Mucosa of gallbladder (tissue), 1 donor: ENCODE results near the gene SH3RF3. TPM values are rescaled to one million over a fixed set of nuclear protein-coding genes. Genes with fewer than 3 reads are reported as not detected.

Source experiments
- DNase-seq: peaks from one replicate; pipeline ENCODE4 v3.0.0-alpha.2; 2020; ENCODE audit warnings: low spot score
- total RNA-seq: library from RNA; stranded (reverse); gene quantifications from one replicate; pipeline ENCODE4 v1.2.1, GENCODE V29; 2021
- donor health status: DM: no; HTN: no; CAD: no.

The SH3RF3 gene
- total RNA-seq, 1 donor from 2014 or later = 11.5 TPM

DNA sequence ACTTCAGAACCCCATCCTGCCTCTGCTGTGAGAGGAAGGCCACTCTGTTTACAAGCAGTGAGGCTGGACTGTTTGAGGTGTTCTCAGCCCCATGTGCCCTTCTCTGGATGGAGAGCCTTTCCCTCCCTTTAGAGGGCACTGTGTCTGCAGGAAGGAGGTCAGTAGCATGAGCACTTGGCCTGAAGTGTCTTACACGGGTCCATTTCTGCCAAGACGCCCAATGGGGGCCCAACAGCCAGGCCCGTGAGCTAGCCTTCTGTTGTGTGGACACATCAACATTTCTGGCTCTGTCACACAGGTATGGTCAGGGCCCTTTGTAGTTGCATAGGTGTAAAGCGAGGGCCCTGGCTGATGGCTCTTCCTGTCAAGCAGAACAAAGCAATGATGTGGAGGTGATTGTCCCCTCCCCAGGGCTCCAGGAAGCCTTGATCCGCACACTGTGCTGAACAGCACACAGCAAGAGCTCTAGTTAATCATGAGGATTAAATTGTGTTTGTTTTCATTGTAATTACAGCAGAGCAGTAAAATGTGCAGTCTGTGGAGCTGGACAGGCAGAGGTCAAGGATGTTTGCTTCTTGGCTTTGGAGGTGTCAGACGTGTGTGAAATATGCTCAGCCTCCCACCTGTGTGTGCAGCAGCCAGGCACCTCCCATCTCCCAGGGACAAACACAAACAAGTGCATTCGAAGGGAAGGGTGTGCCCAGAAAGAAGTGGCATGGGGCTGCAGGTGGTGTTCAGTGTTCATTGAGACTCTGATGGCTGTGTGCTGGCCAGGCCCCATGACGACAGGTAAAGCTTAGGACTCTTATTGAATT is 132.1 kb downstream of the SH3RF3 start:
- no peak for DNase-seq

DNA sequence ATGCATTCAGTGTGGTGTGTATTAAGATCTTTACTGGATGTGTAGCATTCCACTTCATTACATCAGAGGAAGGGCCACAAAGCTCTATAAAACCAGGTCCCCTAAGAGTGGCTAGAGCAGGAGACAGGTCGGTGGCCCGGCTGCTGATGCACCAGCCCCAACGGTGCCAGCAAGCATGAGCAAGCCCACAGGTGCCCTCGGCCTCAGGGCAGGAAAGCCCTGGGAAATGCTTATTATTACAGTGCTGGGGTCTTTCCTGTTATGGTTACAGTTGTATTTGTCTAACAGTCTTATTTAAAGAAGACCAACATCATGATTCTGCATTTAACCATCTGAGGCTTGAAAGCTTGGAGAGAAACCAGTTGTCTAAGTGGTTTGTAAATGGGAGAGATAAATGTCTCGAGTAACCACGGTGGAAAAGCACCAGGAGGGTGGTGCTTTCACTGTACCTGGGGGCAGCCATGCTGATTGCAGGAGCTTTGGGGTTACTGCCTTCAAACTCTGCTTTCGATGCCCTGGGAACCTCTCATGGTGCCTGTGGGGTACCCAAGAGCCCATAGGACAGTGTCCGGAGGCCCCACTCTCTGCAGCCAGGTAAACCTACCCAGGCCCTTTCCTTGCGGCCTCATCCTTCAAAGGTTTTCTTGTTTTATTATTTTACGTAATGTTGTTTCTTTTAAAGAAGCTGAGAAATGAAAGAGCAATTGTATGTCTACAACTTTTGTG is 133.1 kb downstream of the SH3RF3 start:
- no peak for DNase-seq

DNA sequence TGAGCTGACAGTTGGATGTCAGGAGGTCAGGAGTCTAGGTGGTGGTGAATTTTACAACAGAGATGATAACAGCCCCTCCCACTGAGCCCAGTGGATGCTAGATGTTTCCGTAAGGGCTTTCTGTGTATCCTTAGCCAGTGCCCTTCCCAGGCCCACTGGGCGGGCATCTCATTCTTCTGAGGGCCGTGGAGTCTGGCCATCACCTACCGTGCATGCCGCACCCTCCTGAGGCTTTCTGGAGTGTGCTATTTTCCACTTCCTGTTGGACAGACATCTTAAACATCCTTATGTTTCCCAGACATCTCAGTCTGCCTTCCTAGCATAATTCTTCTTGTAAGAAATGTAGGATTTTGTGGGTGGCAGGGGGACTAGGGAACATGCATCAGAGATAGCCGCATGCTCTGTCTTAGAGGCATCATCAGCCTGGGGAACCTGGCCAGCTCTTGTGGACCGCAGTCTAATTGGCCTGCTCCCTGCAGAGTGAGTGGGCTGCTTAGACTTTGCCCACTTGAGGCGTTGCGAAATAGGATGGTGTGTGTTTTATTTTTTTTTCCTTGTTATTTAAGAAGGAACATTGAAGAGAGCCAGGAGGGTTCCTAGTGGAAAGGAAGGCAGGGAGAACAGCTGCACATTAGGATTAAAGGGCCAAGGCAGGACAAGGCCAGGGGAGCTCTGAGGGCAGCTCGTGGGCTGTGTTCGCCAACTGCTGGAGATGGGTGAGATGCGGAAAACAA is 135.8 kb downstream of the SH3RF3 start:
- no peak for DNase-seq

DNA sequence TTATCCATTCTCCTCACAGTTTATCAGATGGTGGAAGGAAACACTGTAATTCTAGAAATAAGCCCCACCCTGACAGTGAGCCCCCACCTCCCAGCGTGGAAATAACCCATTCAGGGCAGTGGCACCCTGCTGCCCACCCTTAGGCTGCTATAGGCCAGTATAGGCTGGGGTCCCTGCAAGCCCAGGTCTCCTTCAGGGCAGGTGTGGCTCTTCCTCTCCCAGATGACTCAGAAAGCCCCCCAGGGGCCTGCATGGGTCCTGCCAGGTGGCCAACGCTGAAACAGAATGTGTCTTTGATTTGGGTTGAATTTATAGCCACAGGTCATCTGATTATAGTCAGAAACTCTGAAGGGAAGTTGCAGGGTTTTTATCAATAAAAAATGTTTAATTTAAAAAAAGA is 136.4 kb downstream of the SH3RF3 start:
- DNase-seq = no peak

DNA sequence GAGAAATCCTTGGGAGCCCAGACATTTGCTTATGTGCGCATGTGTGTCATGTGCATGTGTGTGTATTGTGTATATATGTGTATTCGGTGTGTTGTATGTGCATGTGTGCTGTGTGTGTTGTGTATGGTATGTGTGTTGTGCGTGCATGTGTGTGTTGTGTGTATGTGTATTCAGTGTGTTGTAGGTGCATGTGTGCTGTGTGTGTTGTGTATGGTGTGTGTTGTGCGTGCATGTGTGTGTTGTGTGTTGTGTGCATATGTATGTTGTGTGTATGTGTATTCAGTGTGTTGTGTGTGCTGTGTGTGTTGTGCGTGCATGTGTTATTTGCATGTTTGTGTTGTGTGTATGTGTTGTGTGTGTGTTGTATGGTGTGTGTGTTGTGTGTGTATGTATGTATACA is 136.9 kb downstream of the SH3RF3 start:
- no peak for DNase-seq

DNA sequence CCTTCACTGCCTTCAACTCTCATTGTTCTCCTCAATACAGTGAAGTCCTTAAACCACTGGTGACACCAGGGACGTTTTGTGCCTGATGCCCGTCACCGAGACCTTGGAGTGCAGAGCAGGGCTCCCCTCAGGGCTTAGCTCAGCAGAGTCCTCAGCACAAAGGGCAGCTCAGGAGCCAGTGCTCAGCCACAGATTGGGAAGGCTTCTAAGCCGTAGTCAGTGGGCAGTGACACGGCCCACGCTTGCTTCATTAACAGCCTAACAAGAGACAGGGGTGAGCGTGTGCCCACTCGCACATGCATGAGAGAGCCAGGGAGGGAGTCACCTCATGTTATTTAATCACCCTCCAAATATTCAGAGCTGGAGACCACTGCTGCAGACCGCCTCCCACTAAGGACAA is 137.5 kb downstream of the SH3RF3 start:
- DNase-seq = no peak

DNA sequence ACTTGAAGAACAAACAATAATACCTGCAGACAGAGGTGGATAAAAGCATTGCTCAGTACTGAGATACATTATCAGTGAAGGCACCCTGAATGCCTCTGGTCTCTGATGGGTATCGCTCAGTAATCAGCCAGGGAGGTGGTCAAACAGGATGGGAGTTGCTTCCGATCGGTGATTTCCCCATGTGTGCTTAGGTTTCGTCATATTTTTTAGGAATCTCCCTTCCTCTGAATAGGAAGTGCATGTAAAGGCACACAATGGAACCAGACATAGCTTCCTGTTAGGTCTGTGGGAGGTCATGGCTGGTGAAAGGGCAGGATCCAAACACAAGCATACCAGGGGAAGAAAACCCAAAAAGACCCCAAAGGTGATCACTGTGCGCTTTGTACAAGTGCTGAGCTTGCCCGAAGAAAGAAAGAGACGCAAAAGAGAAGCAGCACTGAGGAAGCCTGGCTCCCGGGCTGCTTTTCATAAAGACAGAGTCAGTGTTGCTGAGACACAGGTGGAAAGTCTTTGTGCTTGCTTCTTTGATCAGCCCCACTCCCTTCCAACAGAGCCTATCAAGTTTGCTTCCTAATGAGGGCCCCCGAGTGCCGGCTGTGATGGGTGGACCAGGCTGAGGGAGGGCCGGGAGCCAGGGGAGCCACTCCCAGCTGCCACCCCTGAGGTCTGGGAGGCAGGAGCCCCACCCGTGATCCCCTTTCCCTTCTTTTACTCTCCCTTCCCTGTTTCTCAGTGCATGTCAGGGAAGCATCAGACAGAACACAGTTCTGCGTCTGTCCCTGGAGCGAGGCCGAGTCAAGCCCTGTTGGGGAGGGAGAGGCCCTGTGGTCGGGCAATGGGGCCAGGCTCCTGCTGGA is 138.2 kb downstream of the SH3RF3 start:
- DNase-seq = no peak

DNA sequence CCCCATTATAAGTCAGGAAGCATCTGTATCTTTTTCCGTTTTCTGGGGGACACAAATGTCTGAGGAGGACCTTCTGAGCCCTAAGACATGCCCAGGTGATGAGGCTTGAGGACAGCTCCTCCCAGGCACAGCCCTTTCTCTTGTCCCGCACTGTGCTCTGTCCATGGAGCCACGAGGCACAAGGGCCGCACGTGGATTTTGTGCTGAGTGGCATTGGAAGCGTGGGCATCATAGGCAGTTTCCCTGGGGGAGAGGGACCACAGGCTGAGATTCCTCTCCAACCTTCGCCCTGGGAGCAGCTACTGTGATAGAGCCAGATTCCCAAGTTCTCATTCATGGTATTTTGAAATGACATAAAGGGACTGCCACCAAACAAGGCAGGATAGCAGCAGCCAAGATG is 139.9 kb downstream of the SH3RF3 start:
- no peak for DNase-seq

DNA sequence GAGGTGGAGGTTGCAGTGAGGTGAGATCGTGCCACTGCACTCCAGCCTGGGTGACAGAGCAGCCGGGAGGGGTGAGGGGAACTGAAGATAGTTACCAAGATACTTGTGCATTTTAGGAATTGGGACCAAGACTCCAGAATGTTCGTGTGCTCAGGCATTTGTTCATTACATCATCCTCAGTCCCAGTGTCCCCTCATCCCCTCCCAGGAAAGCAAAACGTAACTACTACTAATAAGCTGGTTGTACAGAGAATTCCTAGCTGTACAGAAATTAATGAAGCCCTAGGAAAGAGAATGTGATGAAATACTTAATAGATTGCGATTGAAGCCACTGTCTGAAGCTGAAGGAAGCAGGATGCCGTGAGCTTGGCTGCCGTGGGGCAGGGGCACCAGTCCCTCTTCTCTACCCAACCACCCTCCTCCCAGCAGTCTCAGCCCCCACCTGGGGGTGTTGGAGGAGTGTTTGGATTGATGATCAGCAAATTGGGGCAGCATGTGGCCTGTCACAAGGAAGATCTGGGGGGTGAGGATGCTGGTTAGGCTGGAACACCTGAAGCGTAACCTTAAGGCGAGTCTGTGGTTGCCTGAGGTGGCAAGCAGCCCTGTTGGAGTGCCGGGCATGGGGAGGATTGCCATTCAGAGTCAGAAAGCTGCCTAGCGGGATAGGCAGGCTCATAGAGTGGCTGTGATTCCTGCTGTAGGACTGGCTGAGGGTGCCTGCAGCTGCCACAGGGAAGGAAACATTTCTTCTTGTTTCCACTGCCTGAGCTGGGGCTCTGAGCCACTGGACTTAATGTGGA is 140.9 kb downstream of the SH3RF3 start:
- no peak for DNase-seq

DNA sequence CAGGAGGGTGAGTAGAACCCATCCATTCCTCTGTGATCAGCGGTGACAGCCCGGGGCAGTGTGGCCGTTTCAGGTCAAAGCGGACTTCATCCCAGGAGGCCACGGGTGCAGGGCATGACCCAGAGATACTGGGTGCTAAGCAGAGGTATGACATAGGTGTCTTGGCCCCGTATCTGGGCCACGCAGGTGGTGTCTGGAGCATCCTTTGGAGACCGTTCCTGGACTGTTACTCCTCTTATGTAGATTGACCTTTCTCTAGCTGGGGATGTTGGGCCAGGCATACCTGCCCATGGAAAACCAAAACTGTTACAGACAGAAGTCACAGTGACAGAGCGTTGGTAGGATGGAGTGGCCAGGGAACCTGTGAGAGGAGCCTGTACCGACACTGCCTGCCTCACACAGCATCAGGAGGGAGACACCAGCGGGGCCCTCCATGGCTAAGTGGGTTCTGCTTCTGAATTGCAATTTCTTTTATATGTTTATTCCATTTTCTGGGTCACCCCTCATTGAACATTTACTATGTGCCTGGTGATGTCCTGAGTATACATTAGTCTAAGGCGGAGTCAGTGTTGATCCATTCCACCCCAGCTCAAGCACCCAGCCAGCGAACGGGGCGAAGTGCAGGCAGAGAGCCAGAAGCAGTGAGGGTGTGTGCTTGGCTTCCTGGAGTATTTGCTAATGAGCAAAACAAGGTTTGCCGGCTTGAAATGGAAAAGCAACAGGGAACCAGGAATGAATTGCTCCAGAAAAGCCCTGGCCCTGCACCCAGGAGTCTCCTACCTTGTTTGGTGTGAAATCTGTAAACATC is 141.7 kb downstream of the SH3RF3 start:
- peak; percentile 53 for DNase-seq

DNA sequence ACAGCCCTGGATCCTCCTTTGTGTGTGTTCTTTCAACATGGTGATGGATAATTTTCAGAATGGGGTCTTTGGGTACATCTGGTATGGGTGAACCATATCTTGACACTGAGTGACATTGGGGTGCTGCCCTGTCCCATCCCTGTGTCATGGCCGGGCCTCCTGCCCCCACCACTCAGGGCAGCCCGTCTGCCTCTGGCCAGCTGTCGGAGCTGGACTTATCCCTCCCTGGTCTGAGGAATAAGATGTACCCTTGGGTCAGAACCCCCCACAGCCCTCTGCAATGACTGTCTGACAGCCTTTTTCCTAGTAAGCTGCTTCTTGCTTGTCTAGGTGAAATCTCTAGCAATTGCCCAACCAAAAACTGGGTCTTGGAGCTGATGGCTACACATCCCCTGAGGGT is 142.9 kb downstream of the SH3RF3 start:
- no peak for DNase-seq

DNA sequence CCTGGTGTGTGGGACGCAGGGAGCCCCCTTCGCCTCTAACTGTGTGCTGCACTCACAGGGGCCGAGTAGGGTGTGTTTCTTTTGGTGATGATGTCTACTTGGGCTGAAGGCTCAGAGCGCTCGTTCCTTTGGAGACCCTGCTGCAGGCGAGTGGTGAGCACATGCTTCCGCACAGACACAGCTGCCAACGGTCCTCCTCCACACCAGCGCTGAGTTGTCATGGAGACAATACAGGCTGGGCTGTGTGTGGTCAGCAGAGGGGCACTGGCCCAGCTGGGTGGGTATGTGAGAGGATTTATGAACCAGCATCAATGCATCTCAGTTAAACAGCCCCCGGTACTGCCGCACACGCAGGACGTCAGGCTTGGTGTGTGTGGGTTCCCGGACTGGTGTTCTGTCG is 143.5 kb downstream of the SH3RF3 start:
- no peak for DNase-seq

DNA sequence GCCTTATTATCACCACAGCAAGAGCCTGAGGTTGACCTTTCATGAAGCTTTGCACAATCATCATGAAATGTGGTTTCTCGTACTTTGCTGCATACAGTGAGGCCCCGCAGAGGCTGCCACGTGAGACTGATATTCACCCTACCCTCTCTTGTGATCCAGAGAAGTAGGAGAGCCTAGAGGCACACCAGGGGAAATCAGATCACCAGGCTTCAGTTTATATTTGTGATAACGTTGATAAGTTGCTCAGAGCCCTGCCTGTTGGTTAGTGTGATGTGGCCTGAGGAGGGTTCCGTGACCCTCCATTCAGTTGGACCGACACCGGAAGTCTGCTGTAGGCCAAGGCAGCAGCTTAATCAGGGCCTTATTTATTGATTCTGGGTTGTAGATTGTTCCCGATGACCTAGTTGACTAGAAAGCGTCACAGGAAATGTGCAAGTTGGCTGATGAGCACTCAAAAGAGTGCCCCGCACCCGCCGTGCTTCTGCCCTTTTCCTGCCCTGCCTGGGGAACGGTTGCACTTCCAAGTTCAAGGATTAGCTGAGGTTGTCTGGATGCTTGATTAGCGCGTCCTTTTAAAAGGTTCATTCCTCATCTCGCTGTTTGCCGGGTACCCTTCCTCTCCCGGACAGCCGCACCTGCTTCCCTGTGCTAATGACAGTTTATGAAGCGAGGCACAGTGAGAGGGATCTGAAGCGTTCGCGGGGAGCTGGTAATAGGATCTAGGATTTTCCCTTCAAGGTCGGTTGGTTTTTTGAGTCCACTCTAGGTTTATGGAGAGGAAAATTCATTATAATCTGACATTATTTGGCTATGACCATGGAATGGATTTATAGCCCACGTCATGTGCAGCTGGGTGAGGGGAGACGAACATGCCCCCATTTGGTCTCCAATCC is 146.4 kb downstream of the SH3RF3 start:
- DNase-seq = no peak

DNA sequence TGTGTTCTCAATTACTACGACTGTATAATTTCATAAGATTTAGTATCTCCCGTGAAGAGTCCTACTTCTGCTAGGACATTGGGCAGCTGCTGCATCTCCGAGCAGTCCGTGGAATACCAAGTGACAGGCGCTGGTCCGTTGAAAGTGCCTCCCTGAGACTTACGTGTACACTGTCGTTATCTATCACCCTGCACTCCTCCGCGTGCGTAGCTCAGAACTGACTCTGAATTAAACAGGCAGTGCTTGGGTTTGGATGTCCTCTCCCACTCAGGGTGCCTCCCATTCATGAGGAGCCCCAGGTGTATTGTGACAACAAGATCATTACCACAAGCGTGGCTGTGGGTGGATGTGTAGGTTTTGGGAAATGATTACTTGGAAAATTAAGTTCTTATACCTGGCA is 148.4 kb downstream of the SH3RF3 start:
- DNase-seq = no peak

DNA sequence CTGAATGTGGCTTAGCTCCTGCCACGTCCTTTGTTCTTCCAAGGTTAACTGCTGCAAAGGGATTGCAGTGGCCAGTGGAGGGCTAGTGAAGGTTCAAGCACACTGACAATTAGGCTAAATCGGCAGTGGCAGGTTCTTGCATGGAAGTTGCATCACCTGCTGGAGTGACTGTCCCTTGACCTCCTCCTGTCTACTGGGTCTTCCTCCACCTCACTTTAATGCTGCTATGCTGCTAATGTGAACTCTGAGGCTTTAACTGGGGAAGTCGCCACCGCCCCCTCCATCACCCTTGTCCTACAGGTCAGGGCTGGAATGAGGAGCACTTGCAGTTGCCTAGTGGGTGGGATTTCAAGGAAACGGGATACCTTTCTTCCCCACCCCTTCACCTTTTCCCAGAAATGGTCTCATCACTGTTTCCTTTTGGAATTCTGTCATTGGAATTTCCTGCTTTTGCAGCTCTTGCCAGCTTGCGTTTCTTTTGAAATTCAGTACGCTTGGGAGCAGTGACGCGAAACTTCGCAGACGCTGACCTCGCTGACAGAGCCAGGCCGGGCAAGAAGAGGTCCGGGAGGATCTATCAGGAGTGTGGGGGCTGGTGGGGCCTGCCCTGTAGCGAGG is 150.3 kb downstream of the SH3RF3 start:
- no peak for DNase-seq

DNA sequence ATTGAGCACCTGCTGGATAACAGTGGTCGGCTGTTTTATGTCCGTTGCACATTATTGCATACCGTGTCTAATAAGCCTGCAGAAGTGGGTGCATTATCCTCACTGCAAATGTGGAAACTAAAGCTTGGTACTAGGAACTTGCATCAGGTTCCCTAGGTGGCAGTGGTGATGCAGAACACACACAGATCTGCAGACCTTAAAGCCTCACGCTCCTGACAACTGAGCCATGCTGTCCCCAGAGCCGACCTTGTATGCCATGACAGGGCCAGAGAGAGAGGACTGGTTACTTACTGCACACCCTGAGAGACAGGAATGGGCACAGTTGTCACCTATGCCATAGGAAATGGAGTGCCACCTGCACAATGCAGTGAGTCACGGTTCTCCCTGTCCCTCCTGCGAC is 151.8 kb downstream of the SH3RF3 start:
- no peak for DNase-seq

DNA sequence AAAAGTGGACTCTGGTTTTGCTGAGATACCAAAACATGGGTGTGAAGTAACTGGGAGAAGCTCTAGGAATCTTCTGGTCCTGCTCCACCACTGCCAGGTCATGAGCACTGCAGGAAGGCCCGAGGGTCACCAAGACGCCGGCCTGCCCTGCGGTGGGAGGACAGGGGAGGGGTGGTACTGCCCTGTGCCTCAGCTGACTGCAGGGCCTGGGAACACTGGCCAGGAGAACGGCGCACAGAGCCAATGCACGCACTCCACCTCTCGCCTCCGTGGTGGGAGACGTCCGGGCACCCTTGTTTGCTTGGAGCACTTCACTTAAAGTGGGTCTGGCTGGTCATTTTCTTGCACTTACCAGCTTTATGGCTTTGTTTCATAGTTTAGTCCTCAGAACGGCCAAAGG is 153.4 kb downstream of the SH3RF3 start:
- DNase-seq = no peak

DNA sequence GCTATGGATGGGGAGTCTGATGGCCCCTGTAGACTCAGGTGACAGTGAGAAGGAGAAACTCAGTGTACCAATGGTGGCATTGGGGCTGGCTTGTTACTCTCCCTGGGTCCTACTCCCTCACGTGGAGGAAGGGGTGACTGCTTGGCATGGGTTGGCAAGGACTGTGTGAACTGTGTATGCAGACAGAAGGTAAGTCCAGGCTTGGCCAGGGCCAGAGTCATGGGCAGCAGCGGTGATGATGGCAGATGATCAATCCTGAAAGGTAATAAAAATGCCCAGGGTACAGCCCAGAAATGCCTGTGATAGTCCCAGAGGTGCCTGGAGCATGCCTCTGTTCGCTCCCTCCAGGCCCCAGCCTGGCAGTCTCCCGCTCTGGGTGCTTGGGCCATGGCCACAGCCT is 153.9 kb downstream of the SH3RF3 start:
- DNase-seq = no peak

DNA sequence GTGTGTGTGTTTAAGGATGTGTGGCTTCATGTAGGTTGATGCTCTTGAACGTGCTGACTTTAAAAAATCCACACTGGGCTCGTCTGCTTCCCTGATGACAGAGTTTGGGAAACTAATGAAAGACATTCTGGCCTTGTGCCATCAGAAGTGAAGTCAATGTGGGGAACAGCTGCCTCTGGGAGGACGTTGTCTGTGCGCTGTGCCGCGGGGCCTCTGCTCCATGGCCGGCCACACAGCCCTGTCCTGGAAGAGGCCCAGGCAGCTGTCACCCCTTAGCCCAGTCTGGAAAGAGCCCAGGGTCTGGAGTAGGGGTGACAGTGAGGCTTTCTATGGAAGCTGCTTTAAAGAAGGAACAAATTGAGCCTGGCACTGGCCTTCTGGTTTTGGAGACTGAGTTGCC is 155.8 kb downstream of the SH3RF3 start:
- no peak for DNase-seq
